H9 (cell line): Measurements from ENCODE around the gene LSM3. TPM values are rescaled to one million over a fixed set of nuclear protein-coding genes. Genes with fewer than 3 reads are reported as not detected.

ENCODE experiments used
- DNase-seq: peaks from one replicate; pipeline ENCODE4 v3.0.0-alpha.2; 2017
- H2AFZ ChIP-seq: one replicate; pipeline ENCODE4 v1.6.1; 2013; ENCODE audit warnings: mild to moderate bottlenecking, low read length, control low read depth, moderate library complexity
- H2AK5ac ChIP-seq: 2 replicates; pipeline ENCODE4 v1.6.1; 2013; ENCODE audit warnings: low read length, control low read depth, mixed read lengths; ENCODE audit not compliant: insufficient read length
- H2BK120ac ChIP-seq: one replicate; pipeline ENCODE4 v1.6.1; 2013; ENCODE audit warnings: low read depth, mild to moderate bottlenecking, low read length, control low read depth, inconsistent platforms; ENCODE audit not compliant: poor library complexity, severe bottlenecking
- H2BK12ac ChIP-seq: 2 replicates; pipeline ENCODE4 v1.6.1; 2013; ENCODE audit warnings: low read length, control low read depth, mixed read lengths, low read depth; ENCODE audit not compliant: insufficient read length
- H2BK15ac ChIP-seq: 2 replicates; pipeline ENCODE4 v1.6.1; 2013; ENCODE audit warnings: low read depth, low read length, control low read depth
- H2BK20ac ChIP-seq: one replicate; pipeline ENCODE4 v1.6.1; 2013; ENCODE audit warnings: low read depth, mild to moderate bottlenecking, low read length, control low read depth, inconsistent platforms; ENCODE audit not compliant: poor library complexity, severe bottlenecking
- H2BK5ac ChIP-seq: 2 replicates; pipeline ENCODE4 v1.6.1; 2013; ENCODE audit warnings: low read length, control low read depth, mixed read lengths; ENCODE audit not compliant: insufficient read length
- H3K14ac ChIP-seq: 2 replicates; pipeline ENCODE4 v1.6.1; 2013; ENCODE audit warnings: low read length, control low read depth; ENCODE audit not compliant: insufficient read depth
- H3K18ac ChIP-seq: 2 replicates; pipeline ENCODE4 v1.6.1; 2013; ENCODE audit warnings: low read depth, mild to moderate bottlenecking, mixed read lengths, low read length, control low read depth; ENCODE audit not compliant: insufficient read length
- H3K23ac ChIP-seq: 2 replicates; pipeline ENCODE4 v1.6.1; 2013; ENCODE audit warnings: low read length, control low read depth, mixed read lengths, low read depth; ENCODE audit not compliant: insufficient read length
- H3K23me2 ChIP-seq: 2 replicates; pipeline ENCODE4 v1.6.1; 2013; ENCODE audit warnings: low read depth, mild to moderate bottlenecking, mixed read lengths, low read length, control low read depth; ENCODE audit not compliant: insufficient read length, poor library complexity, severe bottlenecking
- H3K27ac ChIP-seq: 2 replicates; pipeline ENCODE4 v1.5.1; 2013; ENCODE audit warnings: low read length, control low read depth, mixed read lengths, low read depth; ENCODE audit not compliant: insufficient read length
- H3K27me3 ChIP-seq: 2 replicates; pipeline ENCODE4 v1.6.1; 2013; ENCODE audit warnings: low read length, control low read depth, inconsistent platforms; ENCODE audit not compliant: insufficient read depth
- H3K4ac ChIP-seq: 2 replicates; pipeline ENCODE4 v1.6.1; 2013; ENCODE audit warnings: low read depth, mild to moderate bottlenecking, control low read depth, inconsistent platforms, low read length, moderate library complexity
- H3K4me1 ChIP-seq: 2 replicates; pipeline ENCODE4 v1.6.1; 2013; ENCODE audit warnings: low read length, control low read depth, inconsistent platforms; ENCODE audit not compliant: insufficient read depth
- H3K4me2 ChIP-seq: 2 replicates; pipeline ENCODE4 v1.6.1; 2013; ENCODE audit warnings: low read length, control low read depth, mixed read lengths; ENCODE audit not compliant: insufficient read length, insufficient read depth
- H3K56ac ChIP-seq: 2 replicates; pipeline ENCODE4 v1.6.1; 2013; ENCODE audit warnings: low read depth, mild to moderate bottlenecking, mixed read lengths, low read length, control low read depth; ENCODE audit not compliant: insufficient read length
- H3K79me1 ChIP-seq: 2 replicates; pipeline ENCODE4 v1.6.1; 2013; ENCODE audit warnings: low read depth, mild to moderate bottlenecking, moderate library complexity, low read length, control low read depth, inconsistent platforms; ENCODE audit not compliant: insufficient read depth, poor library complexity, severe bottlenecking
- H3K79me2 ChIP-seq: 2 replicates; pipeline ENCODE4 v1.6.1; 2013; ENCODE audit warnings: low read length, control low read depth, inconsistent platforms; ENCODE audit not compliant: insufficient read depth
- H3K9ac ChIP-seq: 2 replicates; pipeline ENCODE4 v1.6.1; 2013; ENCODE audit warnings: low read length, control low read depth, mixed read lengths; ENCODE audit not compliant: insufficient read length; ENCODE audit errors: extremely low read depth
- H3K9me3 ChIP-seq: one replicate; pipeline ENCODE4 v1.6.1; 2013; ENCODE audit warnings: low read depth, low read length, inconsistent platforms; ENCODE audit not compliant: control insufficient read depth
- H3T11ph ChIP-seq: one replicate; pipeline ENCODE4 v1.6.1; 2013; ENCODE audit warnings: mild to moderate bottlenecking, low read length, control low read depth, inconsistent platforms
- H4K20me1 ChIP-seq: one replicate; pipeline ENCODE4 v1.6.1; 2013; ENCODE audit not compliant: control insufficient read depth, insufficient read length, insufficient read depth
- H4K5ac ChIP-seq: 2 replicates; pipeline ENCODE4 v1.6.1; 2013; ENCODE audit warnings: low read depth, mild to moderate bottlenecking, mixed read lengths, low read length, control low read depth; ENCODE audit not compliant: insufficient read length
- H4K8ac ChIP-seq: replicated peaks from 2 replicates; pipeline ENCODE4 v1.6.1; 2013; ENCODE audit warnings: low read length, control low read depth, mixed read lengths, low read depth; ENCODE audit not compliant: insufficient read length
- H4K91ac ChIP-seq: 2 replicates; pipeline ENCODE4 v1.6.1; 2013; ENCODE audit warnings: low read depth, mild to moderate bottlenecking, moderate library complexity, mixed read lengths, low read length, control low read depth; ENCODE audit not compliant: insufficient read length
- H3K27ac Mint-ChIP-seq, 3 experiments: 2 replicates in 2 of 3; 3 replicates in 1 of 3; pipeline ENCODE4 v1.8.0; 2020 to 2021; ENCODE audit warnings: mixed read lengths in 3 of 3, mild to moderate bottlenecking in 1 of 3, moderate library complexity in 1 of 3
- H3K27me3 Mint-ChIP-seq: 2 replicates; pipeline ENCODE4 v1.8.0; 2021; ENCODE audit warnings: low read depth, mild to moderate bottlenecking, moderate library complexity, mixed read lengths
- H3K36me3 Mint-ChIP-seq, 3 experiments: 2 replicates in 2 of 3; 3 replicates in 1 of 3; pipeline ENCODE4 v1.8.0; 2020 to 2021; ENCODE audit warnings: low read depth in 3 of 3, mixed read lengths in 3 of 3; ENCODE audit not compliant: insufficient read depth in 1 of 3
- H3K4me1 Mint-ChIP-seq, 2 experiments: 2 replicates each; pipeline ENCODE4 v1.8.0; 2020; ENCODE audit warnings: mixed read lengths in 2 of 2
- H3K4me3 Mint-ChIP-seq, 2 experiments: 2 replicates in 1 of 2; 3 replicates in 1 of 2; pipeline ENCODE4 v1.8.0; 2020 to 2021; ENCODE audit warnings: mild to moderate bottlenecking in 2 of 2, mixed read lengths in 2 of 2, moderate library complexity in 1 of 2
- H3K9me3 Mint-ChIP-seq, 2 experiments: 2 replicates in 1 of 2; 3 replicates in 1 of 2; pipeline ENCODE4 v1.8.0; 2020; ENCODE audit warnings: mild to moderate bottlenecking in 2 of 2, mixed read lengths in 2 of 2, moderate library complexity in 1 of 2
- CTCF ChIP-seq: fragments of 200-600 bp; sonication (generic); conservative IDR thresholded peaks from 3 replicates; pipeline ENCODE4 v1.8.0; 2021; ENCODE audit warnings: antibody characterized with exemption, mild to moderate bottlenecking
- WGBS: extraction: QIAGEN DNeasy Blood & Tissue Kit; methylation state at CpG from one replicate; pipeline ENCODE4 v1.1.7; 2013; ENCODE audit warnings: missing lambda C conversion rate, low lambda C conversion rate, mixed read lengths; ENCODE audit not compliant: insufficient read length; ENCODE audit errors: extremely low coverage; 5-methylcytosine and 5-hydroxymethylcytosine counted together
- total RNA-seq: library from RNA; stranded (reverse); gene quantifications from 2 replicates; pipeline ENCODE4 v1.2.1, GENCODE V29; 2021

The LSM3 gene
- total RNA-seq, 1 experiment from 2014 or later: 24.4 TPM

GRCh38 chr3:14203521-14204079, 25.0 kb downstream of the LSM3 start:
- Mint-ChIP-seq H3K4me1 (peaks cover 0 to 4% of the 10 kb centered on the region in 2 experiments; a peak in 2 of 4 replicates), H3K27ac (peak overlapping the region in 2 of 3 experiments; percentile 62 to 82; a peak in 3 of 7 replicates), H3K4me3 (no peak overlapping the region), H3K9me3 (no peaks in the 10 kb centered on the region), H3K36me3 (peaks cover 2 to 10% (median 10%) of the 10 kb centered on the region in 3 experiments; a peak in 6 of 7 replicates), H3K27me3 (no peaks in the 10 kb centered on the region; the same call in 1 of the 2 replicates)
- Histone ChIP-seq H2BK20ac (no peak overlapping the region), H3K56ac (no peak overlapping the region), H2AK5ac (no peak overlapping the region), H2BK15ac (no peak overlapping the region), H2BK120ac (no peak overlapping the region), H4K20me1 (peaks cover 2% of the 10 kb centered on the region), H3T11ph (no peak overlapping the region), H3K79me2 (no peaks in the 10 kb centered on the region), H3K4ac (no peak overlapping the region), H3K9ac (no peak overlapping the region), H2AFZ (no peak overlapping the region), H4K91ac (no peak overlapping the region), H4K8ac (no peak overlapping the region), H3K23ac (no peak overlapping the region), H3K27ac (no peak overlapping the region), H4K5ac (no peak overlapping the region), H3K4me1 (no peaks in the 10 kb centered on the region), H3K18ac (no peak overlapping the region), H3K9me3 (no peaks in the 10 kb centered on the region), H3K23me2 (no peaks in the 10 kb centered on the region), H3K79me1 (no peaks in the 10 kb centered on the region), H3K4me2 (no peak overlapping the region), H3K27me3 (no peaks in the 10 kb centered on the region), H3K14ac (no peak overlapping the region), H2BK5ac (no peak overlapping the region), H2BK12ac (no peak overlapping the region)
- WGBS: no CpG with 5 or more reads among the region's 10 CpGs
- peak; percentile 78 for DNase-seq
- TF ChIP-seq CTCF: peak; percentile 85
